Neural progenitor cell (in vitro differentiated cells): ENCODE measurements around the gene CHTOP. TPM values are rescaled to one million over a fixed set of nuclear protein-coding genes. Genes with fewer than 3 reads are reported as not detected.

Experiments used
- DNase-seq: peaks from one replicate; pipeline ENCODE4 v3.0.0-alpha.2; 2016; ENCODE audit warnings: low spot score
- H2AFZ ChIP-seq: fragments of 200-600 bp; sonication (generic); replicated peaks from 2 replicates; pipeline ENCODE4 v1.6.1; 2016; ENCODE audit warnings: antibody characterized with exemption
- H3F3A ChIP-seq: fragments of 200-600 bp; sonication (generic); 2 replicates; pipeline ENCODE4 v1.6.1; 2016; ENCODE audit warnings: antibody characterized with exemption, low read depth
- H3K27ac ChIP-seq: fragments of 200-600 bp; sonication (generic); 2 replicates; pipeline ENCODE4 v1.5.1; 2016; ENCODE audit warnings: mild to moderate bottlenecking
- H3K27me3 ChIP-seq: fragments of 200-600 bp; sonication (generic); 2 replicates; pipeline ENCODE4 v1.6.1; 2016; ENCODE audit warnings: mild to moderate bottlenecking, moderate library complexity
- H3K36me3 ChIP-seq: fragments of 200-600 bp; sonication (generic); 2 replicates; pipeline ENCODE4 v1.5.1; 2016
- H3K4me1 ChIP-seq: fragments of 200-600 bp; sonication (generic); 2 replicates; pipeline ENCODE4 v1.6.1; 2016; ENCODE audit warnings: mixed run types
- H3K4me2 ChIP-seq: fragments of 200-600 bp; sonication (generic); 2 replicates; pipeline ENCODE4 v1.6.1; 2016
- H3K4me3 ChIP-seq: fragments of 200-600 bp; sonication (generic); 2 replicates; pipeline ENCODE4 v1.5.1; 2016
- H3K79me2 ChIP-seq: fragments of 200-600 bp; sonication (generic); 2 replicates; pipeline ENCODE4 v1.6.1; 2016; ENCODE audit warnings: low read depth
- H3K9ac ChIP-seq: fragments of 200-600 bp; sonication (generic); 2 replicates; pipeline ENCODE4 v1.6.1; 2016
- H3K9me3 ChIP-seq: fragments of 200-600 bp; sonication (generic); 2 replicates; pipeline ENCODE4 v1.5.1; 2016; ENCODE audit warnings: low read depth
- H4K20me1 ChIP-seq: fragments of 200-600 bp; sonication (generic); 2 replicates; pipeline ENCODE4 v1.6.1; 2016; ENCODE audit warnings: low read depth
- H3K27ac Mint-ChIP-seq: 3 replicates; pipeline ENCODE4 v1.8.0; 2021; ENCODE audit warnings: mixed read lengths
- H3K27me3 Mint-ChIP-seq: 2 replicates; pipeline ENCODE4 v1.8.0; 2022; ENCODE audit warnings: low read depth, mild to moderate bottlenecking, inconsistent platforms, moderate library complexity, mixed read lengths; ENCODE audit not compliant: insufficient read depth
- H3K36me3 Mint-ChIP-seq: 3 replicates; pipeline ENCODE4 v1.8.0; 2021; ENCODE audit warnings: mixed read lengths
- H3K4me1 Mint-ChIP-seq: 3 replicates; pipeline ENCODE4 v1.8.0; 2021; ENCODE audit warnings: mixed read lengths
- H3K4me3 Mint-ChIP-seq: 3 replicates; pipeline ENCODE4 v1.8.0; 2021; ENCODE audit warnings: mild to moderate bottlenecking, moderate library complexity, mixed read lengths
- H3K9me3 Mint-ChIP-seq: 3 replicates; pipeline ENCODE4 v1.8.0; 2020; ENCODE audit warnings: mixed read lengths
- CTCF ChIP-seq: fragments of 200-600 bp; sonication (generic); IDR thresholded peaks from 2 replicates; pipeline ENCODE4 v1.5.1; 2017; ENCODE audit warnings: antibody characterized with exemption, mild to moderate bottlenecking
- EZH2 ChIP-seq: fragments of 200-600 bp; sonication (generic); IDR thresholded peaks from 2 replicates; pipeline ENCODE4 v1.6.1; 2017; ENCODE audit warnings: antibody characterized with exemption, mild to moderate bottlenecking, moderate library complexity
- EZH2phosphoT487 ChIP-seq: fragments of 200-600 bp; sonication (generic); IDR thresholded peaks from 2 replicates; pipeline ENCODE4 v1.6.1; 2017; ENCODE audit warnings: antibody characterized with exemption
- total RNA-seq: library from RNA; depleted of rRNA; stranded (reverse); fragments of >200 nt; gene quantifications from 2 replicates; pipeline ENCODE4 v1.2.3, GENCODE V29; 2015; ENCODE audit warnings: low replicate concordance

CHTOP gene
- total RNA-seq, 1 donor from 2014 or later = 96.1 TPM

GRCh38 chr1:153617663-153618062, 16.2 kb upstream of the CHTOP start:
- Histone ChIP-seq H4K20me1 (no peaks in the 10 kb centered on the region), H3K4me3 (no peak overlapping the region)

GRCh38 chr1:153619171-153619570, 14.7 kb upstream of the CHTOP start:
- TF ChIP-seq CTCF (no peak), EZH2 (no peak), EZH2phosphoT487 (no peak)
- no peak for DNase-seq
- Histone ChIP-seq H3F3A (no peaks in the 10 kb centered on the region), H2AFZ (no peak overlapping the region), H3K9ac (no peak overlapping the region), H3K36me3 (no peaks in the 10 kb centered on the region), H3K9me3 (no peaks in the 10 kb centered on the region), H3K4me2 (no peak overlapping the region), H4K20me1 (no peaks in the 10 kb centered on the region), H3K79me2 (no peaks in the 10 kb centered on the region), H3K4me3 (no peak overlapping the region), H3K27ac (no peak overlapping the region), H3K27me3 (no peaks in the 10 kb centered on the region), H3K4me1 (peaks cover 7% of the 10 kb centered on the region)
- no peaks in the 10 kb centered on the region for H3K27me3 Mint-ChIP-seq
- H3K36me3 Mint-ChIP-seq = peaks cover 26% of the 10 kb centered on the region
- no peak overlapping the region for H3K27ac Mint-ChIP-seq
- no peak overlapping the region for H3K4me3 Mint-ChIP-seq
- H3K9me3 Mint-ChIP-seq = peaks cover 7% of the 10 kb centered on the region
- peaks cover 10% of the 10 kb centered on the region for H3K4me1 Mint-ChIP-seq

More at GRCh38 chr1:153617663-153618062, 16.2 kb upstream of the CHTOP start:
- no peak overlapping the region for H3K9ac ChIP-seq
- H3K79me2 ChIP-seq = no peaks in the 10 kb centered on the region
- no peak overlapping the region for H2AFZ ChIP-seq
- H3K27ac ChIP-seq = no peak overlapping the region
- H3K4me1 Mint-ChIP-seq = no peaks in the 10 kb centered on the region
- DNase-seq = peak; percentile 69
- H3K9me3 ChIP-seq = no peaks in the 10 kb centered on the region
- no peaks in the 10 kb centered on the region for H3K27me3 ChIP-seq
- no peaks in the 10 kb centered on the region for H3F3A ChIP-seq
- no peak overlapping the region for H3K4me3 Mint-ChIP-seq
- H3K36me3 Mint-ChIP-seq = peaks cover 17% of the 10 kb centered on the region
- peaks cover 2% of the 10 kb centered on the region for H3K27me3 Mint-ChIP-seq
- no peak overlapping the region for H3K4me2 ChIP-seq
- peaks cover 7% of the 10 kb centered on the region for H3K9me3 Mint-ChIP-seq
- TF ChIP-seq CTCF = peak; percentile 60
- TF ChIP-seq EZH2 = no peak
- no peak overlapping the region for H3K27ac Mint-ChIP-seq
- peaks cover 4% of the 10 kb centered on the region for H3K4me1 ChIP-seq
- H3K36me3 ChIP-seq = no peaks in the 10 kb centered on the region

- H3K9ac ChIP-seq = no peak overlapping the region
- peaks cover 17% of the 10 kb centered on the region for H3K4me1 ChIP-seq
- H2AFZ ChIP-seq = no peak overlapping the region
- no peak overlapping the region for H3K4me3 Mint-ChIP-seq
- H3F3A ChIP-seq = no peaks in the 10 kb centered on the region
- no peaks in the 10 kb centered on the region for H3K27me3 ChIP-seq
- peaks cover 7% of the 10 kb centered on the region for H3K9me3 Mint-ChIP-seq
- no peaks in the 10 kb centered on the region for H3K9me3 ChIP-seq
- H3K27me3 Mint-ChIP-seq = peaks cover 4% of the 10 kb centered on the region
- peaks cover 8% of the 10 kb centered on the region for H3K79me2 ChIP-seq
- H4K20me1 ChIP-seq = no peaks in the 10 kb centered on the region
- no peak overlapping the region for H3K4me2 ChIP-seq
- H3K36me3 Mint-ChIP-seq = peaks cover 30% of the 10 kb centered on the region
- no peak overlapping the region for H3K27ac ChIP-seq
- TF ChIP-seq EZH2 (no peak), CTCF (no peak), EZH2phosphoT487 (no peak)
- no peak overlapping the region for H3K27ac Mint-ChIP-seq
- no peak for DNase-seq
- H3K36me3 ChIP-seq = no peaks in the 10 kb centered on the region
- no peak overlapping the region for H3K4me3 ChIP-seq
- peaks cover 37% of the 10 kb centered on the region for H3K4me1 Mint-ChIP-seq
Observed at GRCh38 chr1:153623101-153623500, 10.8 kb upstream of the CHTOP start.
